DND-41 (cell line): ENCODE results near the gene HACD3.

ENCODE experiments used
- CTCF ChIP-seq: IDR thresholded peaks from 2 replicates; pipeline ENCODE4 v1.5.1; 2012; ENCODE audit warnings: borderline replicate concordance, low read length, moderate library complexity, mild to moderate bottlenecking; ENCODE audit not compliant: poor library complexity, severe bottlenecking; ENCODE audit errors: extremely low read depth
- EZH2 ChIP-seq: IDR thresholded peaks from 3 replicates; pipeline ENCODE4 v1.6.1; 2012; ENCODE audit warnings: borderline replicate concordance, low read depth, mild to moderate bottlenecking, moderate library complexity, low read length, inconsistent platforms; ENCODE audit not compliant: severe bottlenecking

- no peak for TF ChIP-seq EZH2
- TF ChIP-seq CTCF = no peak
Measured at GRCh38 chr15:65577129-65577996, 47.1 kb downstream of the HACD3 start.
